Peyer's patch (tissue), 4 donors: ENCODE results near the gene LAMA5. TPM values are rescaled to one million over a fixed set of nuclear protein-coding genes. Genes with fewer than 3 reads are reported as not detected.

Experiments
- DNase-seq, 3 donors: peaks; one replicate each; pipeline ENCODE4 v3.0.0-alpha.2; 2017 to 2019
- H3K27ac ChIP-seq, 4 donors: fragments of 200-600 bp; sonication (generic); one replicate each; pipeline ENCODE4 v1.5.1; 2016 to 2019
- H3K27me3 ChIP-seq, 2 donors: fragments of 200-600 bp; sonication (generic); one replicate each; pipeline ENCODE4 v1.5.1; 2019
- H3K36me3 ChIP-seq, 3 donors: fragments of 200-600 bp; sonication (generic); one replicate each; pipeline ENCODE4 v1.5.1; 2016 to 2019
- H3K4me1 ChIP-seq, 4 donors: fragments of 200-600 bp; sonication (generic); one replicate each; pipeline ENCODE4 v1.5.1; 2016 to 2019
- H3K4me3 ChIP-seq, 4 donors: fragments of 200-600 bp; sonication (generic); 1 replicate in 3 of 4; 2 replicates in 1 of 4; pipeline ENCODE4 v1.5.1; 2016 to 2019; ENCODE audit warnings: mild to moderate bottlenecking in 1 of 4
- H3K9me3 ChIP-seq, 4 donors: fragments of 200-600 bp; sonication (generic); one replicate each; pipeline ENCODE4 v1.5.1; 2016 to 2019; ENCODE audit warnings: mild to moderate bottlenecking in 1 of 4
- CTCF ChIP-seq, 6 experiments: fragments of 450-650 bp in 4 of 6; fragments of 200-600 bp in 2 of 6; sonication (generic) in 1 of 6; IDR thresholded peaks; one replicate each; pipeline ENCODE4 v1.5.1; 2017 to 2019; ENCODE audit warnings: antibody characterized with exemption in 6 of 6, mild to moderate bottlenecking in 3 of 6, moderate library complexity in 1 of 6
- POLR2A ChIP-seq, 2 donors: fragments of 450-650 bp; IDR thresholded peaks; one replicate each; pipeline ENCODE4 v1.5.1; 2017; ENCODE audit warnings: antibody characterized with exemption in 2 of 2, mild to moderate bottlenecking in 2 of 2, moderate library complexity in 2 of 2
- total RNA-seq, 4 donors: library from RNA; depleted of rRNA; stranded (reverse); fragments of >200 nt; gene quantifications; one replicate each; pipeline ENCODE4 v1.1.0, GENCODE V29; 2016

LAMA5 gene
- total RNA-seq, 4 donors from 2014 or later, result 31.2 to 328 (median 87.3) TPM

GRCh38 chr20:62297449-62298227 lies 69.5 kb downstream of the LAMA5 start:
- no peak overlapping the region for H3K4me3 ChIP-seq
- H3K9me3 ChIP-seq, result no peaks in the 10 kb centered on the region
- TF ChIP-seq CTCF (IDR thresholded peaks at IDR 0.05) (no peak), POLR2A (IDR thresholded peaks at IDR 0.05) (no peak)
- DNase-seq, result no peak
- H3K27ac ChIP-seq, result no peak overlapping the region
- H3K4me1 ChIP-seq, result no peaks in the 10 kb centered on the region
- H3K36me3 ChIP-seq, result peaks cover 0 to 50% (median 0%) of the 10 kb centered on the region in 3 donors
- H3K27me3 ChIP-seq, result no peaks in the 10 kb centered on the region

- H3K27me3 ChIP-seq, result no peaks in the 10 kb centered on the region
- no peaks in the 10 kb centered on the region for H3K4me1 ChIP-seq
- H3K4me3 ChIP-seq, result no peak overlapping the region
- H3K9me3 ChIP-seq, result no peaks in the 10 kb centered on the region
- TF ChIP-seq CTCF (IDR thresholded peaks at IDR 0.05) (no peak), POLR2A (IDR thresholded peaks at IDR 0.05) (no peak)
- H3K27ac ChIP-seq, result no peak overlapping the region
- no peak for DNase-seq
- H3K36me3 ChIP-seq, result peaks cover 0 to 57% (median 0%) of the 10 kb centered on the region in 3 donors
Observed at GRCh38 chr20:62296724-62297448, 70.2 kb downstream of the LAMA5 start.

GRCh38 chr20:62294516-62294915 lies 72.6 kb downstream of the LAMA5 start:
- no peak for DNase-seq

GRCh38 chr20:62293946-62294345 lies 73.2 kb downstream of the LAMA5 start:
- no peak for TF ChIP-seq POLR2A (IDR thresholded peaks at IDR 0.05)
- no peak for TF ChIP-seq CTCF (IDR thresholded peaks at IDR 0.05)
- peaks cover 0 to 84% (median 3%) of the 10 kb centered on the region in 3 donors for H3K36me3 ChIP-seq
- no peaks in the 10 kb centered on the region for H3K27me3 ChIP-seq
- DNase-seq, result no peak
- H3K4me1 ChIP-seq, result no peaks in the 10 kb centered on the region
- H3K4me3 ChIP-seq, result no peak overlapping the region
- H3K9me3 ChIP-seq, result no peaks in the 10 kb centered on the region
- H3K27ac ChIP-seq, result no peak overlapping the region

More at GRCh38 chr20:62294516-62294915, 72.6 kb downstream of the LAMA5 start:
- Histone ChIP-seq H3K9me3 (no peaks in the 10 kb centered on the region), H3K4me3 (no peak overlapping the region), H3K27ac (no peak overlapping the region), H3K27me3 (no peaks in the 10 kb centered on the region), H3K36me3 (peaks cover 0 to 79% (median 3%) of the 10 kb centered on the region in 3 donors), H3K4me1 (no peaks in the 10 kb centered on the region)
- no peak for TF ChIP-seq POLR2A (IDR thresholded peaks at IDR 0.05)
- no peak for TF ChIP-seq CTCF (IDR thresholded peaks at IDR 0.05)

GRCh38 chr20:62293111-62293784 lies 73.9 kb downstream of the LAMA5 start:
- Histone ChIP-seq H3K27me3 (no peaks in the 10 kb centered on the region), H3K4me1 (no peaks in the 10 kb centered on the region), H3K4me3 (no peak overlapping the region), H3K9me3 (no peaks in the 10 kb centered on the region), H3K27ac (no peak overlapping the region), H3K36me3 (peaks cover 0 to 77% (median 3%) of the 10 kb centered on the region in 3 donors)
- no peak for TF ChIP-seq CTCF (IDR thresholded peaks at IDR 0.05)
- no peak for TF ChIP-seq POLR2A (IDR thresholded peaks at IDR 0.05)
- DNase-seq, result no peak
